ENCODE measurements around the gene AFAP1L2.

GRCh38 chr10:114308531-114309363, 95.6 kb downstream of the AFAP1L2 start:
- TF ChIP-seq CTCF (IDR thresholded peaks at IDR 0.05; ENCODE audit: poor library complexity, severe bottlenecking): no peak
- TF ChIP-seq EP300 (conservative IDR thresholded peaks at IDR 0.05; ENCODE audit: poor library complexity, severe bottlenecking): no peak

All from neural cell (in vitro differentiated cells).